Mesothelial cell of epicardium (in vitro differentiated cells): ENCODE measurements around the gene TRAPPC12. TPM values are rescaled to one million over a fixed set of nuclear protein-coding genes. Genes with fewer than 3 reads are reported as not detected.

Experiments
- DNase-seq, 2 experiments: peaks; one replicate each; pipeline ENCODE4 v3.0.0; 2021; ENCODE audit warnings: low spot score in 2 of 2; ENCODE audit not compliant: unreplicated experiment in 2 of 2
- H3K27ac Mint-ChIP-seq: 2 replicates; pipeline ENCODE4 v1.8.0; 2021; ENCODE audit warnings: mixed read lengths
- H3K27me3 Mint-ChIP-seq: 2 replicates; pipeline ENCODE4 v1.8.0; 2021; ENCODE audit warnings: low read depth, mixed read lengths
- H3K36me3 Mint-ChIP-seq: 2 replicates; pipeline ENCODE4 v1.8.0; 2021; ENCODE audit warnings: mixed read lengths
- H3K4me1 Mint-ChIP-seq: 2 replicates; pipeline ENCODE4 v1.8.0; 2021; ENCODE audit warnings: mixed read lengths
- H3K4me3 Mint-ChIP-seq: 2 replicates; pipeline ENCODE4 v1.8.0; 2021; ENCODE audit warnings: mild to moderate bottlenecking, moderate library complexity, mixed read lengths
- H3K9me3 Mint-ChIP-seq: 2 replicates; pipeline ENCODE4 v1.8.0; 2021; ENCODE audit warnings: mixed read lengths
- CTCF ChIP-seq: fragments of 200-600 bp; sonication (generic); IDR thresholded peaks from one replicate; pipeline ENCODE4 v1.5.0; 2021; ENCODE audit warnings: antibody characterized with exemption; ENCODE audit not compliant: unreplicated experiment
- total RNA-seq: library from RNA; stranded (reverse); gene quantifications from 3 replicates; pipeline ENCODE4 v1.2.1, GENCODE V29; 2021

The TRAPPC12 gene
- total RNA-seq, 1 donor from 2014 or later, result 134 TPM

- DNase-seq, result peak; percentile 99 to 100
- H3K9me3 Mint-ChIP-seq, result peaks cover 15% of the 10 kb centered on the region
- no peaks in the 10 kb centered on the region for H3K27me3 Mint-ChIP-seq
- peak overlapping the region; percentile 83 for H3K4me3 Mint-ChIP-seq
- H3K4me1 Mint-ChIP-seq, result peaks cover 41% of the 10 kb centered on the region
- no peak for TF ChIP-seq CTCF
- H3K27ac Mint-ChIP-seq, result peak overlapping the region; percentile 94
- H3K36me3 Mint-ChIP-seq, result peaks cover 16% of the 10 kb centered on the region
Observed at GRCh38 chr2:3518496-3519254, 139.2 kb downstream of the TRAPPC12 start.

GRCh38 chr2:3519255-3520205, 140.0 kb downstream of the TRAPPC12 start, which contains the start of gene ADI1:
ADI1 (minus strand) TSS chr2:3519531; CDS start chr2:3519487, 44 bp downstream.
- Mint-ChIP-seq H3K4me1 (peaks cover 46% of the 10 kb centered on the region), H3K4me3 (peak within 1 kb of the TSS; percentile 83)

GRCh38 chr2:3520591-3520990, 141.1 kb downstream of the TRAPPC12 start:
- Mint-ChIP-seq H3K27me3 (no peaks in the 10 kb centered on the region), H3K9me3 (peaks cover 4% of the 10 kb centered on the region), H3K27ac (no peak overlapping the region), H3K36me3 (peaks cover 4% of the 10 kb centered on the region), H3K4me3 (peak overlapping the region; percentile 83), H3K4me1 (peaks cover 55% of the 10 kb centered on the region)
- DNase-seq, result no peak
- no peak for TF ChIP-seq CTCF

More at GRCh38 chr2:3519255-3520205, 140.0 kb downstream of the TRAPPC12 start, which contains the start of gene ADI1:
- H3K36me3 Mint-ChIP-seq, result peaks cover 8% of the 10 kb centered on the region
- no peak for TF ChIP-seq CTCF
- peak; percentile 54 to 75 for DNase-seq
- no peaks in the 10 kb centered on the region for H3K27me3 Mint-ChIP-seq
- H3K27ac Mint-ChIP-seq, result peak within 1 kb of the TSS; percentile 94
- peaks cover 13% of the 10 kb centered on the region for H3K9me3 Mint-ChIP-seq

- Mint-ChIP-seq H3K36me3 (no peaks in the 10 kb centered on the region), H3K27ac (peak overlapping the region; percentile 87)
- no peak for DNase-seq
Observed at GRCh38 chr2:3522961-3523421, 143.5 kb downstream of the TRAPPC12 start.

More at GRCh38 chr2:3522961-3523421, 143.5 kb downstream of the TRAPPC12 start:
- no peaks in the 10 kb centered on the region for H3K27me3 Mint-ChIP-seq
- TF ChIP-seq CTCF, result no peak
- H3K4me3 Mint-ChIP-seq, result peak overlapping the region; percentile 11
- H3K9me3 Mint-ChIP-seq, result no peaks in the 10 kb centered on the region
- peaks cover 48% of the 10 kb centered on the region for H3K4me1 Mint-ChIP-seq
